H1 (cell line): ENCODE data around the gene ASCL1. TPM values are rescaled to one million over a fixed set of nuclear protein-coding genes. Genes with fewer than 3 reads are reported as not detected.

Experiments used
- CTCF ChIA-PET: fragments of 300-600 bp; sonication (Branson Sonifier 250); formaldehyde crosslinking; loops from one replicate; lab custom pipeline; 2021; ENCODE audit not compliant: partially characterized antibody; lab: Charles Lee
- POLR2A ChIA-PET: fragments of 300-600 bp; sonication (Branson Sonifier 250); formaldehyde crosslinking; loops from one replicate; lab custom pipeline; 2021; ENCODE audit warnings: inconsistent platforms; ENCODE audit not compliant: partially characterized antibody; lab: Charles Lee
- DNase-seq, 2 experiments: peaks; one replicate each; pipeline versions ENCODE4 v3.0.0 to v3.0.0-alpha.2; 2010 to 2022; ENCODE audit warnings: low spot score in 2 of 2, low read depth in 1 of 2, mixed read lengths in 1 of 2
- FAIRE-seq: peaks from 2 replicates; lab custom pipeline; 2011; peaks lifted over from hg19 to GRCh38; lab: Jason Lieb, UNC
- H2AFZ ChIP-seq: 2 replicates; pipeline ENCODE4 v1.8.1; 2012; ENCODE audit warnings: low read length, inconsistent platforms
- H2AK5ac ChIP-seq: 2 replicates; pipeline ENCODE4 v1.6.1; 2013; ENCODE audit warnings: low read depth, low read length
- H2BK120ac ChIP-seq: replicated peaks from 2 replicates; pipeline ENCODE3; 2013; ENCODE audit warnings: low read depth, low read length, inconsistent platforms
- H2BK12ac ChIP-seq: 2 replicates; pipeline ENCODE4 v1.6.1; 2013; ENCODE audit warnings: low read depth, low read length
- H2BK15ac ChIP-seq: 2 replicates; pipeline ENCODE4 v1.6.1; 2013; ENCODE audit warnings: low read length
- H2BK20ac ChIP-seq: 2 replicates; pipeline ENCODE4 v1.6.1; 2013; ENCODE audit warnings: low read length
- H2BK5ac ChIP-seq: 2 replicates; pipeline ENCODE4 v1.6.1; 2013; ENCODE audit warnings: low read depth, low read length
- H3K14ac ChIP-seq: 2 replicates; pipeline ENCODE4 v1.6.1; 2013; ENCODE audit warnings: inconsistent platforms; ENCODE audit not compliant: insufficient read length
- H3K18ac ChIP-seq: 2 replicates; pipeline ENCODE4 v1.6.1; 2013; ENCODE audit warnings: low read length; ENCODE audit errors: extremely low read depth
- H3K23ac ChIP-seq: 2 replicates; pipeline ENCODE4 v1.6.1; 2013; ENCODE audit warnings: inconsistent platforms; ENCODE audit not compliant: insufficient read length
- H3K23me2 ChIP-seq: 2 replicates; pipeline ENCODE4 v1.6.1; 2013; ENCODE audit warnings: low read depth, low read length
- H3K27ac ChIP-seq: 2 replicates; pipeline ENCODE4 v1.6.1; 2011; ENCODE audit warnings: low read depth, low read length, inconsistent platforms
- H3K27me3 ChIP-seq, 4 experiments: replicated peaks in 1 of 4; 1 replicate in 1 of 4; 2 replicates in 3 of 4; pipeline versions ENCODE4 v1.6.1 to v1.8.1; 2011 to 2013; ENCODE audit warnings: low read length in 3 of 4, mild to moderate bottlenecking in 3 of 4, inconsistent platforms in 2 of 4, mixed read lengths in 2 of 4, moderate library complexity in 1 of 4; ENCODE audit not compliant: control insufficient read depth in 3 of 4, insufficient read depth in 3 of 4; ENCODE audit errors: extremely low read depth in 1 of 4
- H3K36me3 ChIP-seq, 4 experiments: 2 replicates each; pipeline versions ENCODE4 v1.6.1 to v1.8.1; 2011 to 2013; ENCODE audit warnings: mild to moderate bottlenecking in 4 of 4, low read length in 3 of 4, moderate library complexity in 2 of 4, control low read depth in 1 of 4, inconsistent platforms in 1 of 4; ENCODE audit not compliant: insufficient read depth in 4 of 4, control insufficient read depth in 2 of 4
- H3K4ac ChIP-seq: replicated peaks from 2 replicates; pipeline ENCODE3; 2013; ENCODE audit warnings: low read length, low read depth, mixed read lengths, inconsistent platforms; ENCODE audit not compliant: insufficient read length
- H3K4me1 ChIP-seq, 4 experiments: replicated peaks in 1 of 4; 1 replicate in 1 of 4; 2 replicates in 3 of 4; pipeline versions ENCODE4 v1.6.1 to v1.8.1; 2011 to 2013; ENCODE audit warnings: low read length in 3 of 4, inconsistent platforms in 2 of 4, mixed read lengths in 1 of 4; ENCODE audit not compliant: insufficient read depth in 4 of 4, control insufficient read depth in 3 of 4
- H3K4me2 ChIP-seq, 2 experiments: 2 replicates each; pipeline versions ENCODE4 v1.6.1 to v1.8.1; 2011 to 2013; ENCODE audit warnings: low read depth in 2 of 2, low read length in 2 of 2, control low read depth in 1 of 2, inconsistent platforms in 1 of 2, mild to moderate bottlenecking in 1 of 2; ENCODE audit not compliant: insufficient read depth in 1 of 2
- H3K4me3 ChIP-seq, 4 experiments: fragments of 200-600, 300-600 bp in 1 of 4; sonication (generic), shearing (Covaris generic), sonication (Bioruptor Twin) in 1 of 4; 2 replicates each; pipeline versions ENCODE4 v1.5.1 to v1.8.1; 2011 to 2016; ENCODE audit warnings: low read length in 4 of 4, low read depth in 3 of 4, control low read depth in 2 of 4, inconsistent platforms in 2 of 4, mild to moderate bottlenecking in 2 of 4, mixed read lengths in 1 of 4, moderate library complexity in 1 of 4; ENCODE audit not compliant: insufficient read depth in 2 of 4; ENCODE audit errors: extremely low read depth in 1 of 4
- H3K56ac ChIP-seq: replicated peaks from 2 replicates; pipeline ENCODE3; 2013; ENCODE audit warnings: low read depth, mild to moderate bottlenecking, mixed read lengths, low read length, inconsistent platforms; ENCODE audit not compliant: insufficient read length
- H3K79me1 ChIP-seq: 2 replicates; pipeline ENCODE4 v1.6.1; 2013; ENCODE audit warnings: low read depth, low read length, control low read depth
- H3K79me2 ChIP-seq, 2 experiments: 2 replicates each; pipeline versions ENCODE4 v1.6.1 to v1.8.1; 2012 to 2013; ENCODE audit warnings: low read length in 2 of 2, mild to moderate bottlenecking in 2 of 2, inconsistent platforms in 1 of 2; ENCODE audit not compliant: insufficient read depth in 2 of 2, control insufficient read depth in 1 of 2
- H3K9ac ChIP-seq, 4 experiments: replicated peaks in 1 of 4; 1 replicate in 1 of 4; 2 replicates in 3 of 4; pipeline versions ENCODE4 v1.6.1 to v1.8.1; 2011 to 2013; ENCODE audit warnings: low read depth in 3 of 4, low read length in 3 of 4, control low read depth in 2 of 4, mild to moderate bottlenecking in 2 of 4, moderate library complexity in 2 of 4, inconsistent platforms in 1 of 4; ENCODE audit errors: extremely low read depth in 1 of 4
- H3K9me3 ChIP-seq, 2 experiments: 2 replicates each; pipeline versions ENCODE4 v1.6.1 to v1.8.1; 2012 to 2013; ENCODE audit warnings: mild to moderate bottlenecking in 2 of 2, moderate library complexity in 2 of 2, control low read depth in 1 of 2, inconsistent platforms in 1 of 2, low read depth in 1 of 2, low read length in 1 of 2, mixed read lengths in 1 of 2; ENCODE audit not compliant: insufficient read depth in 2 of 2
- H4K20me1 ChIP-seq, 2 experiments: replicated peaks in 1 of 2; 2 replicates each; pipeline versions ENCODE3 to v1.8.1; 2011 to 2013; ENCODE audit warnings: inconsistent platforms in 2 of 2, low read length in 2 of 2, mild to moderate bottlenecking in 1 of 2; ENCODE audit not compliant: insufficient read depth in 2 of 2, control insufficient read depth in 1 of 2
- H4K5ac ChIP-seq: 2 replicates; pipeline ENCODE4 v1.6.1; 2013; ENCODE audit warnings: low read length, low read depth, mixed read lengths, inconsistent platforms; ENCODE audit not compliant: insufficient read length
- H4K8ac ChIP-seq: 2 replicates; pipeline ENCODE4 v1.8.0; 2013; ENCODE audit warnings: mild to moderate bottlenecking, moderate library complexity, low read length, inconsistent platforms; ENCODE audit not compliant: insufficient read depth; ENCODE audit errors: extremely low read depth
- H4K91ac ChIP-seq: replicated peaks from 2 replicates; pipeline ENCODE3; 2013; ENCODE audit warnings: low read length, mixed read lengths, inconsistent platforms; ENCODE audit not compliant: insufficient read length
- EZH2 ChIP-seq: fragments of 200-600 bp; sonication (generic); IDR thresholded peaks from 2 replicates; pipeline ENCODE4 v1.7.1; 2012; ENCODE audit warnings: low read depth, mild to moderate bottlenecking, moderate library complexity, low read length, inconsistent platforms; ENCODE audit not compliant: severe bottlenecking
- JUND ChIP-seq: IDR thresholded peaks from 2 replicates; pipeline ENCODE4 v1.6.1; 2011; ENCODE audit warnings: mild to moderate bottlenecking, improper control_type of control experiment, low read length
- YY1 ChIP-seq: IDR thresholded peaks from 2 replicates; pipeline ENCODE4 v1.6.1; 2011; ENCODE audit warnings: low read depth, mild to moderate bottlenecking, low read length
- WGBS, 2 experiments: shearing (Covaris generic) in 1 of 2; methylation state at CpG; one replicate each; pipeline versions ENCODE4 v1.1.6 to v1.1.7; 2013 to 2015; ENCODE audit warnings: low lambda C conversion rate in 2 of 2, mixed read lengths in 2 of 2, inconsistent platforms in 1 of 2, low coverage in 1 of 2, missing lambda C conversion rate in 1 of 2; ENCODE audit not compliant: insufficient replicate concordance in 2 of 2, insufficient coverage in 1 of 2, insufficient read length in 1 of 2; ENCODE audit errors: extremely low coverage in 1 of 2, missing lambda C conversion rate in 1 of 2; 5-methylcytosine and 5-hydroxymethylcytosine counted together
- polyA plus RNA-seq, 7 experiments: library from polyadenylated mRNA; depleted of rRNA in 3 of 7; stranded (reverse) in 5 of 7; unstranded in 2 of 7; fragments of >200 nt in 5 of 7; fragments of 200-250 nt in 2 of 7; gene quantifications; 1 replicate in 5 of 7; 2 replicates in 1 of 7; 4 replicates in 1 of 7; pipeline versions ENCODE4 v1.2.1 to v1.2.3, GENCODE V29; 2011 to 2013; ENCODE audit warnings: missing spikeins in 2 of 7, mixed read lengths in 2 of 7
- total RNA-seq: library from RNA; stranded (reverse); fragmentation: NEBNext Ultra II Directional; extraction: Animal tissue kit (Norgen Biotek cat#: 25700); gene quantifications from 2 replicates; pipeline ENCODE4 v1.2.1, GENCODE V29; 2021

Gene ASCL1
- total and polyA plus RNA-seq, 2 of the 8 experiments (the other 6 are each of a cell fraction or from before 2014, with no cell fraction given), result 0.12 TPM; not detected in 1

- CTCF ChIA-PET, result interaction anchor here (0.7 to 2.0 kb wide), 3 partner anchors 73 to 876 kb away, joined by 3 to 7 read pairs (median 4); no protein-coding TSS in a partner anchor
- H3K4me3 ChIP-seq, result peak overlapping the region in 1 of 4 experiments; percentile 62; a peak in 1 of 8 replicates
- H4K8ac ChIP-seq, result no peak overlapping the region
These were observed 5.6 kb upstream of the ASCL1 start for GRCh38 chr12:102951841-102952240.

More at GRCh38 chr12:102951841-102952240, 5.6 kb upstream of the ASCL1 start:
- H3K79me1 ChIP-seq, result no peaks in the 10 kb centered on the region
- TF ChIP-seq EZH2 (peak; percentile 31), YY1 (no peak), JUND (no peak)
- TF ChIP-seq, all 59 proteins: peak for 1
- H2BK120ac ChIP-seq, result no peak overlapping the region
- no peak overlapping the region for H2BK5ac ChIP-seq
- H2BK15ac ChIP-seq, result no peak overlapping the region
- no peak overlapping the region for H3K9ac ChIP-seq
- no peak for FAIRE-seq
- no peak overlapping the region for H2BK12ac ChIP-seq
- H3K36me3 ChIP-seq, result peaks cover 0 to 4% (median 0%) of the 10 kb centered on the region in 4 experiments; a peak in 1 of 8 replicates
- POLR2A ChIA-PET, result no interaction called here
- H3K9me3 ChIP-seq, result no peaks in the 10 kb centered on the region
- peak overlapping the region in 1 of 2 experiments; percentile 83; a peak in 1 of 4 replicates for H3K4me2 ChIP-seq
- H3K27ac ChIP-seq, result no peak overlapping the region
- DNase-seq, result no peak
- no peak overlapping the region for H3K56ac ChIP-seq
- H2BK20ac ChIP-seq, result no peak overlapping the region
- peaks cover 7 to 24% (median 11%) of the 10 kb centered on the region in 4 experiments for H3K4me1 ChIP-seq
- no peak overlapping the region for H3K4ac ChIP-seq
- H2AFZ ChIP-seq, result no peak overlapping the region
- H4K91ac ChIP-seq, result no peak overlapping the region
- H4K5ac ChIP-seq, result no peak overlapping the region
- peaks cover 71 to 83% (median 78%) of the 10 kb centered on the region in 4 experiments for H3K27me3 ChIP-seq
- peaks cover 10 to 15% of the 10 kb centered on the region in 2 experiments for H4K20me1 ChIP-seq
- H3K18ac ChIP-seq, result no peak overlapping the region
- WGBS, 2 experiments, result 44% methylated on average over 9 of the region's 9 CpGs; no CpG with 5 or more reads in 1 of the 2 experiments
- no peak overlapping the region for H2AK5ac ChIP-seq
- H3K23me2 ChIP-seq, result peaks cover 10% of the 10 kb centered on the region; the same call in 1 of the 2 replicates
- H3K23ac ChIP-seq, result no peak overlapping the region
- H3K79me2 ChIP-seq, result no peaks in the 10 kb centered on the region
- no peak overlapping the region for H3K14ac ChIP-seq
